Vagina (tissue), 2 donors: ENCODE data around the gene NPR2.

Experiments
- POLR2A ChIP-seq, 2 donors: fragments of 450-650 bp; IDR thresholded peaks; one replicate each; pipeline ENCODE4 v1.6.1; 2017; ENCODE audit warnings: antibody characterized with exemption in 2 of 2, mild to moderate bottlenecking in 2 of 2, moderate library complexity in 2 of 2
- TF ChIP-seq, protein P1 (sequence below), 3 experiments: fragments of 450-650 bp in 2 of 3; fragments of 200-600 bp in 1 of 3; sonication (generic) in 1 of 3; IDR thresholded peaks; one replicate each; pipeline ENCODE4 v1.5.1; 2017 to 2019; ENCODE audit warnings: antibody characterized with exemption in 3 of 3, mild to moderate bottlenecking in 2 of 3, moderate library complexity in 2 of 3

DNA sequence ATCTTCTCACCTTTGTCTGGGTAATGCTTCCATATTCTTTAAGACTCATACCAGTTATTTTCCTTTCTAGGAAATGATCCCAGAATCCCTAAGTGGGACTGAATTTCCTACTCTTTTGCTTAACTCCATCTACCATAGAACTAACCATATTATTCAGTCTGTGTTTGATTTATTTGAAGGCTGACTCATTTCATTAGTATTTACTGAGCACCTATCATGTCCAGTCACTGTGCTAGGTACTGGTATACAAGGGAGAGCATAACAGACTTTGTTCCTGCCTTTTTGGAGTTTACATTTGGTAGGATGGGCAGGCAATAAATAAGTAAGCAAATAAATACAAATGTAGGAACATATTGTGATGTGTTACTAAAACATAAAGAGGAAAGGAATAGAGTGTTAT is 4.3 kb downstream of the NPR2 start:
- TF ChIP-seq, protein P1, sequence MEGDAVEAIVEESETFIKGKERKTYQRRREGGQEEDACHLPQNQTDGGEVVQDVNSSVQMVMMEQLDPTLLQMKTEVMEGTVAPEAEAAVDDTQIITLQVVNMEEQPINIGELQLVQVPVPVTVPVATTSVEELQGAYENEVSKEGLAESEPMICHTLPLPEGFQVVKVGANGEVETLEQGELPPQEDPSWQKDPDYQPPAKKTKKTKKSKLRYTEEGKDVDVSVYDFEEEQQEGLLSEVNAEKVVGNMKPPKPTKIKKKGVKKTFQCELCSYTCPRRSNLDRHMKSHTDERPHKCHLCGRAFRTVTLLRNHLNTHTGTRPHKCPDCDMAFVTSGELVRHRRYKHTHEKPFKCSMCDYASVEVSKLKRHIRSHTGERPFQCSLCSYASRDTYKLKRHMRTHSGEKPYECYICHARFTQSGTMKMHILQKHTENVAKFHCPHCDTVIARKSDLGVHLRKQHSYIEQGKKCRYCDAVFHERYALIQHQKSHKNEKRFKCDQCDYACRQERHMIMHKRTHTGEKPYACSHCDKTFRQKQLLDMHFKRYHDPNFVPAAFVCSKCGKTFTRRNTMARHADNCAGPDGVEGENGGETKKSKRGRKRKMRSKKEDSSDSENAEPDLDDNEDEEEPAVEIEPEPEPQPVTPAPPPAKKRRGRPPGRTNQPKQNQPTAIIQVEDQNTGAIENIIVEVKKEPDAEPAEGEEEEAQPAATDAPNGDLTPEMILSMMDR (IDR thresholded peaks at IDR 0.05): no peak
- TF ChIP-seq POLR2A (IDR thresholded peaks at IDR 0.05): no peak
